ENCODE data around the gene USHBP1. TPM values are rescaled to one million over a fixed set of nuclear protein-coding genes. Genes with fewer than 3 reads are reported as not detected.

USHBP1 gene
- total RNA-seq, 1 donor from 2014 or later: 9.3 TPM

- intact Hi-C loops (cut with micrococcal nuclease): no loop called here
- DNase-seq (no peak), ATAC-seq (no peak)
Observed at GRCh38 chr19:17268754-17269153, 4.2 kb upstream of the USHBP1 start.

- ATAC-seq (peak; percentile 97), DNase-seq (peak; percentile 91)
- intact Hi-C loops (cut with micrococcal nuclease): no loop called here
Observed at GRCh38 chr19:17266975-17267788, 2.6 kb upstream of the USHBP1 start, which contains the start of gene BABAM1. Gene BABAM1 (plus strand): TSS chr19:17267443. CDS start chr19:17268807, 1,364 bp downstream.

GRCh38 chr19:17266589-17266974 is 2.0 kb upstream of the USHBP1 start:
- DNase-seq (no peak), ATAC-seq (no peak)
- intact Hi-C loops (cut with micrococcal nuclease): no loop called here

- DNase-seq (no peak), ATAC-seq (no peak)
- intact Hi-C loops (cut with micrococcal nuclease): no loop called here
Observed at GRCh38 chr19:17266026-17266425, 1.5 kb upstream of the USHBP1 start.

- intact Hi-C loops (cut with micrococcal nuclease): no loop called here
- ATAC-seq (no peak), DNase-seq (no peak)
Observed at GRCh38 chr19:17263712-17264640, 569 bp downstream of the USHBP1 start.

- ATAC-seq (no peak), DNase-seq (no peak)
- intact Hi-C loops (cut with micrococcal nuclease): no loop called here
Observed at GRCh38 chr19:17262557-17262956, 2.0 kb downstream of the USHBP1 start.

GRCh38 chr19:17260842-17261325 is 3.7 kb downstream of the USHBP1 start:
- peak; percentile 90 for DNase-seq
- intact Hi-C loops (cut with micrococcal nuclease): no loop called here
- ATAC-seq: peak; percentile 88

GRCh38 chr19:17259934-17260333 is 4.6 kb downstream of the USHBP1 start:
- no peak for ATAC-seq
- intact Hi-C loops (cut with micrococcal nuclease): no loop called here
- no peak for DNase-seq

GRCh38 chr19:17259118-17259780 is 5.3 kb downstream of the USHBP1 start:
- ATAC-seq: no peak
- intact Hi-C loops (cut with micrococcal nuclease): no loop called here
- no peak for DNase-seq

GRCh38 chr19:17256130-17256529 is 8.4 kb downstream of the USHBP1 start:
- DNase-seq: no peak
- no peak for ATAC-seq
- intact Hi-C loops (cut with micrococcal nuclease): no loop called here

- intact Hi-C loops (cut with micrococcal nuclease): no loop called here
- DNase-seq (no peak), ATAC-seq (no peak)
Observed at GRCh38 chr19:17255150-17255621, 9.4 kb downstream of the USHBP1 start.

- intact Hi-C loops (cut with micrococcal nuclease): no loop called here
- ATAC-seq (no peak), DNase-seq (no peak)
Observed at GRCh38 chr19:17254636-17255035, 9.9 kb downstream of the USHBP1 start.

- ATAC-seq (no peak), DNase-seq (no peak)
- intact Hi-C loops (cut with micrococcal nuclease): no loop called here
Observed at GRCh38 chr19:17249887-17250548, 14.5 kb downstream of the USHBP1 start.

- ATAC-seq (no peak), DNase-seq (no peak)
- intact Hi-C loops (cut with micrococcal nuclease): no loop called here
Observed at GRCh38 chr19:17248011-17248776, 16.4 kb downstream of the USHBP1 start.

- ATAC-seq: peak; percentile 10
- intact Hi-C loops (cut with micrococcal nuclease): no loop called here
- DNase-seq: peak; percentile 69
Observed at GRCh38 chr19:17246681-17247425, 17.7 kb downstream of the USHBP1 start.

- intact Hi-C loops (cut with micrococcal nuclease): no loop called here
- DNase-seq: no peak
Observed at GRCh38 chr19:17245535-17245984, 19.0 kb downstream of the USHBP1 start, which contains the start of gene NR2F6. Gene NR2F6 (minus strand): TSS chr19:17245919. CDS start chr19:17245220, 699 bp downstream.

More at GRCh38 chr19:17245535-17245984, 19.0 kb downstream of the USHBP1 start, which contains the start of gene NR2F6:
- ATAC-seq: no peak
